ENCODE measurements around the gene AHRR. TPM values are rescaled to one million over a fixed set of nuclear protein-coding genes. Genes with fewer than 3 reads are reported as not detected.

The AHRR gene
- total and polyA plus RNA-seq, 2 experiments from 2014 or later: 0.27 to 1.8 TPM

DNA sequence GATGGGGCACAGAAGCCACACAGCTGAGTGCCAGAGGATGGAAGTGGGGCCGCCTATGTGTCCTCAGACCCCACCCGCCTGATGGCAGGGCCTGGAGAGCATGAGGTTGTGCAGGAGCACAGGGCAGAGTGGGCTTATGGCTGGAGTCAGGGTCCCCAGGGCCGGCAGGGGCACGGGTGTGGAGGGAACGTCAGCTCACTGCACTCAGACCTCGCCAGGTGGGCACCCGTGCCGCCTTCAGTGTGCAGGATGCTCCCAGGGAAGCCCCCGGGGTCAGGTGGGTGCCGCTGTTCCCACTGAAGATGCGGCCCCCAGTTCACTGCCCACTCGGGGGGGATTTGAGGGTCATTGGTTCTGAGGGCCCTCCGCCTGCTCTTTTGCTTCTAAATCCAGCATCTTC is 156.4 kb downstream of the AHRR start:
- Histone ChIP-seq H3K4me2 (no peak overlapping the region), H3K27ac (ENCODE audit: low read depth) (no peak overlapping the region), H3K36me3 (ENCODE audit: insufficient read depth) (no peaks in the 10 kb centered on the region), H3K4me1 (ENCODE audit: insufficient read depth) (no peaks in the 10 kb centered on the region), H3K27me3 (ENCODE audit: insufficient read depth) (peaks cover 34% of the 10 kb centered on the region), H2AFZ (no peak overlapping the region), H4K20me1 (replicated peaks; ENCODE audit: insufficient read depth) (no peaks in the 10 kb centered on the region), H3F3A (replicated peaks; ENCODE audit: low read depth) (no peaks in the 10 kb centered on the region), H3K79me2 (replicated peaks; ENCODE audit: insufficient read depth) (no peaks in the 10 kb centered on the region), H3K4me3 (no peak overlapping the region), H3K9me2 (ENCODE audit: insufficient read depth) (no peaks in the 10 kb centered on the region)
- peaks cover 3% of the 10 kb centered on the region; the same call in 1 of the 3 replicates for H3K4me1 Mint-ChIP-seq
- H3K9me3 Mint-ChIP-seq: no peaks in the 10 kb centered on the region
- ATAC-seq (no peak), DNase-seq (ENCODE audit: low spot score) (no peak)
- TF ChIP-seq EZH2 (IDR thresholded peaks at IDR 0.05; ENCODE audit: low read depth, unreplicated experiment) (no peak), JUNB (IDR thresholded peaks at IDR 0.05; ENCODE audit: unreplicated experiment) (no peak), ZNF331 (CRISPR knock-in tag; IDR thresholded peaks at IDR 0.05; ENCODE audit: low read depth) (no peak), EZH2phosphoT487 (IDR thresholded peaks at IDR 0.05; ENCODE audit: unreplicated experiment) (no peak), NANOG (IDR thresholded peaks at IDR 0.05; ENCODE audit: borderline replicate concordance) (no peak), STAT1 (IDR thresholded peaks at IDR 0.05; ENCODE audit: unreplicated experiment) (no peak)
- TF ChIP-seq, protein P1, sequence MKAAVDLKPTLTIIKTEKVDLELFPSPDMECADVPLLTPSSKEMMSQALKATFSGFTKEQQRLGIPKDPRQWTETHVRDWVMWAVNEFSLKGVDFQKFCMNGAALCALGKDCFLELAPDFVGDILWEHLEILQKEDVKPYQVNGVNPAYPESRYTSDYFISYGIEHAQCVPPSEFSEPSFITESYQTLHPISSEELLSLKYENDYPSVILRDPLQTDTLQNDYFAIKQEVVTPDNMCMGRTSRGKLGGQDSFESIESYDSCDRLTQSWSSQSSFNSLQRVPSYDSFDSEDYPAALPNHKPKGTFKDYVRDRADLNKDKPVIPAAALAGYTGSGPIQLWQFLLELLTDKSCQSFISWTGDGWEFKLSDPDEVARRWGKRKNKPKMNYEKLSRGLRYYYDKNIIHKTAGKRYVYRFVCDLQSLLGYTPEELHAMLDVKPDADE (IDR thresholded peaks at IDR 0.05): no peak
- TF ChIP-seq, protein P2, sequence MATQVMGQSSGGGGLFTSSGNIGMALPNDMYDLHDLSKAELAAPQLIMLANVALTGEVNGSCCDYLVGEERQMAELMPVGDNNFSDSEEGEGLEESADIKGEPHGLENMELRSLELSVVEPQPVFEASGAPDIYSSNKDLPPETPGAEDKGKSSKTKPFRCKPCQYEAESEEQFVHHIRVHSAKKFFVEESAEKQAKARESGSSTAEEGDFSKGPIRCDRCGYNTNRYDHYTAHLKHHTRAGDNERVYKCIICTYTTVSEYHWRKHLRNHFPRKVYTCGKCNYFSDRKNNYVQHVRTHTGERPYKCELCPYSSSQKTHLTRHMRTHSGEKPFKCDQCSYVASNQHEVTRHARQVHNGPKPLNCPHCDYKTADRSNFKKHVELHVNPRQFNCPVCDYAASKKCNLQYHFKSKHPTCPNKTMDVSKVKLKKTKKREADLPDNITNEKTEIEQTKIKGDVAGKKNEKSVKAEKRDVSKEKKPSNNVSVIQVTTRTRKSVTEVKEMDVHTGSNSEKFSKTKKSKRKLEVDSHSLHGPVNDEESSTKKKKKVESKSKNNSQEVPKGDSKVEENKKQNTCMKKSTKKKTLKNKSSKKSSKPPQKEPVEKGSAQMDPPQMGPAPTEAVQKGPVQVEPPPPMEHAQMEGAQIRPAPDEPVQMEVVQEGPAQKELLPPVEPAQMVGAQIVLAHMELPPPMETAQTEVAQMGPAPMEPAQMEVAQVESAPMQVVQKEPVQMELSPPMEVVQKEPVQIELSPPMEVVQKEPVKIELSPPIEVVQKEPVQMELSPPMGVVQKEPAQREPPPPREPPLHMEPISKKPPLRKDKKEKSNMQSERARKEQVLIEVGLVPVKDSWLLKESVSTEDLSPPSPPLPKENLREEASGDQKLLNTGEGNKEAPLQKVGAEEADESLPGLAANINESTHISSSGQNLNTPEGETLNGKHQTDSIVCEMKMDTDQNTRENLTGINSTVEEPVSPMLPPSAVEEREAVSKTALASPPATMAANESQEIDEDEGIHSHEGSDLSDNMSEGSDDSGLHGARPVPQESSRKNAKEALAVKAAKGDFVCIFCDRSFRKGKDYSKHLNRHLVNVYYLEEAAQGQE (IDR thresholded peaks at IDR 0.05; ENCODE audit: unreplicated experiment): no peak
- TF ChIP-seq, protein P3, sequence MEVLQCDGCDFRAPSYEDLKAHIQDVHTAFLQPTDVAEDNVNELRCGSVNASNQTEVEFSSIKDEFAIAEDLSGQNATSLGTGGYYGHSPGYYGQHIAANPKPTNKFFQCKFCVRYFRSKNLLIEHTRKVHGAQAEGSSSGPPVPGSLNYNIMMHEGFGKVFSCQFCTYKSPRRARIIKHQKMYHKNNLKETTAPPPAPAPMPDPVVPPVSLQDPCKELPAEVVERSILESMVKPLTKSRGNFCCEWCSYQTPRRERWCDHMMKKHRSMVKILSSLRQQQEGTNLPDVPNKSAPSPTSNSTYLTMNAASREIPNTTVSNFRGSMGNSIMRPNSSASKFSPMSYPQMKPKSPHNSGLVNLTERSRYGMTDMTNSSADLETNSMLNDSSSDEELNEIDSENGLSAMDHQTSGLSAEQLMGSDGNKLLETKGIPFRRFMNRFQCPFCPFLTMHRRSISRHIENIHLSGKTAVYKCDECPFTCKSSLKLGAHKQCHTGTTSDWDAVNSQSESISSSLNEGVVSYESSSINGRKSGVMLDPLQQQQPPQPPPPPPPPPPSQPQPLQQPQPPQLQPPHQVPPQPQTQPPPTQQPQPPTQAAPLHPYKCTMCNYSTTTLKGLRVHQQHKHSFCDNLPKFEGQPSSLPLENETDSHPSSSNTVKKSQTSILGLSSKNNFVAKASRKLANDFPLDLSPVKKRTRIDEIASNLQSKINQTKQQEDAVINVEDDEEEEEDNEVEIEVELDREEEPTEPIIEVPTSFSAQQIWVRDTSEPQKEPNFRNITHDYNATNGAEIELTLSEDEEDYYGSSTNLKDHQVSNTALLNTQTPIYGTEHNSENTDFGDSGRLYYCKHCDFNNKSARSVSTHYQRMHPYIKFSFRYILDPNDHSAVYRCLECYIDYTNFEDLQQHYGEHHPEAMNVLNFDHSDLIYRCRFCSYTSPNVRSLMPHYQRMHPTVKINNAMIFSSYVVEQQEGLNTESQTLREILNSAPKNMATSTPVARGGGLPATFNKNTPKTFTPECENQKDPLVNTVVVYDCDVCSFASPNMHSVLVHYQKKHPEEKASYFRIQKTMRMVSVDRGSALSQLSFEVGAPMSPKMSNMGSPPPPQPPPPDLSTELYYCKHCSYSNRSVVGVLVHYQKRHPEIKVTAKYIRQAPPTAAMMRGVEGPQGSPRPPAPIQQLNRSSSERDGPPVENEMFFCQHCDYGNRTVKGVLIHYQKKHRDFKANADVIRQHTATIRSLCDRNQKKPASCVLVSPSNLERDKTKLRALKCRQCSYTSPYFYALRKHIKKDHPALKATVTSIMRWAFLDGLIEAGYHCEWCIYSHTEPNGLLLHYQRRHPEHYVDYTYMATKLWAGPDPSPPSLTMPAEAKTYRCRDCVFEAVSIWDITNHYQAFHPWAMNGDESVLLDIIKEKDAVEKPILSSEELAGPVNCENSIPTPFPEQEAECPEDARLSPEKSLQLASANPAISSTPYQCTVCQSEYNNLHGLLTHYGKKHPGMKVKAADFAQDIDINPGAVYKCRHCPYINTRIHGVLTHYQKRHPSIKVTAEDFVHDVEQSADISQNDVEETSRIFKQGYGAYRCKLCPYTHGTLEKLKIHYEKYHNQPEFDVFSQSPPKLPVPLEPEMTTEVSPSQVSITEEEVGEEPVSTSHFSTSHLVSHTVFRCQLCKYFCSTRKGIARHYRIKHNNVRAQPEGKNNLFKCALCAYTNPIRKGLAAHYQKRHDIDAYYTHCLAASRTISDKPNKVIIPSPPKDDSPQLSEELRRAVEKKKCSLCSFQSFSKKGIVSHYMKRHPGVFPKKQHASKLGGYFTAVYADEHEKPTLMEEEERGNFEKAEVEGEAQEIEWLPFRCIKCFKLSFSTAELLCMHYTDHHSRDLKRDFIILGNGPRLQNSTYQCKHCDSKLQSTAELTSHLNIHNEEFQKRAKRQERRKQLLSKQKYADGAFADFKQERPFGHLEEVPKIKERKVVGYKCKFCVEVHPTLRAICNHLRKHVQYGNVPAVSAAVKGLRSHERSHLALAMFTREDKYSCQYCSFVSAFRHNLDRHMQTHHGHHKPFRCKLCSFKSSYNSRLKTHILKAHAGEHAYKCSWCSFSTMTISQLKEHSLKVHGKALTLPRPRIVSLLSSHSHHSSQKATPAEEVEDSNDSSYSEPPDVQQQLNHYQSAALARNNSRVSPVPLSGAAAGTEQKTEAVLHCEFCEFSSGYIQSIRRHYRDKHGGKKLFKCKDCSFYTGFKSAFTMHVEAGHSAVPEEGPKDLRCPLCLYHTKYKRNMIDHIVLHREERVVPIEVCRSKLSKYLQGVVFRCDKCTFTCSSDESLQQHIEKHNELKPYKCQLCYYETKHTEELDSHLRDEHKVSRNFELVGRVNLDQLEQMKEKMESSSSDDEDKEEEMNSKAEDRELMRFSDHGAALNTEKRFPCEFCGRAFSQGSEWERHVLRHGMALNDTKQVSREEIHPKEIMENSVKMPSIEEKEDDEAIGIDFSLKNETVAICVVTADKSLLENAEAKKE (CRISPR knock-in tag; IDR thresholded peaks at IDR 0.05): no peak
- H3K27ac Mint-ChIP-seq: no peak overlapping the region
- H3K4me3 Mint-ChIP-seq: no peak overlapping the region
- no peaks in the 10 kb centered on the region for H3K36me3 Mint-ChIP-seq (ENCODE audit: low read depth)
- peaks cover 35% of the 10 kb centered on the region for H3K27me3 Mint-ChIP-seq (ENCODE audit: insufficient read depth, low read depth, poor library complexity)
